ENCODE data around the gene GMDS. TPM values are rescaled to one million over a fixed set of nuclear protein-coding genes. Genes with fewer than 3 reads are reported as not detected.

The GMDS gene
- total and polyA plus RNA-seq, 2 experiments from 2014 or later = 30.1 to 36.5 TPM

- TF ChIP-seq, protein P1, sequence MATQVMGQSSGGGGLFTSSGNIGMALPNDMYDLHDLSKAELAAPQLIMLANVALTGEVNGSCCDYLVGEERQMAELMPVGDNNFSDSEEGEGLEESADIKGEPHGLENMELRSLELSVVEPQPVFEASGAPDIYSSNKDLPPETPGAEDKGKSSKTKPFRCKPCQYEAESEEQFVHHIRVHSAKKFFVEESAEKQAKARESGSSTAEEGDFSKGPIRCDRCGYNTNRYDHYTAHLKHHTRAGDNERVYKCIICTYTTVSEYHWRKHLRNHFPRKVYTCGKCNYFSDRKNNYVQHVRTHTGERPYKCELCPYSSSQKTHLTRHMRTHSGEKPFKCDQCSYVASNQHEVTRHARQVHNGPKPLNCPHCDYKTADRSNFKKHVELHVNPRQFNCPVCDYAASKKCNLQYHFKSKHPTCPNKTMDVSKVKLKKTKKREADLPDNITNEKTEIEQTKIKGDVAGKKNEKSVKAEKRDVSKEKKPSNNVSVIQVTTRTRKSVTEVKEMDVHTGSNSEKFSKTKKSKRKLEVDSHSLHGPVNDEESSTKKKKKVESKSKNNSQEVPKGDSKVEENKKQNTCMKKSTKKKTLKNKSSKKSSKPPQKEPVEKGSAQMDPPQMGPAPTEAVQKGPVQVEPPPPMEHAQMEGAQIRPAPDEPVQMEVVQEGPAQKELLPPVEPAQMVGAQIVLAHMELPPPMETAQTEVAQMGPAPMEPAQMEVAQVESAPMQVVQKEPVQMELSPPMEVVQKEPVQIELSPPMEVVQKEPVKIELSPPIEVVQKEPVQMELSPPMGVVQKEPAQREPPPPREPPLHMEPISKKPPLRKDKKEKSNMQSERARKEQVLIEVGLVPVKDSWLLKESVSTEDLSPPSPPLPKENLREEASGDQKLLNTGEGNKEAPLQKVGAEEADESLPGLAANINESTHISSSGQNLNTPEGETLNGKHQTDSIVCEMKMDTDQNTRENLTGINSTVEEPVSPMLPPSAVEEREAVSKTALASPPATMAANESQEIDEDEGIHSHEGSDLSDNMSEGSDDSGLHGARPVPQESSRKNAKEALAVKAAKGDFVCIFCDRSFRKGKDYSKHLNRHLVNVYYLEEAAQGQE (IDR thresholded peaks at IDR 0.05; ENCODE audit: unreplicated experiment) = no peak
- no peak for TF ChIP-seq NANOG (IDR thresholded peaks at IDR 0.05; ENCODE audit: borderline replicate concordance)
These were observed 322.0 kb downstream of the GMDS start (continued) for GRCh38 chr6:1923449-1923848.

- Mint-ChIP-seq H3K4me3 (no peak overlapping the region), H3K9me3 (no peaks in the 10 kb centered on the region), H3K27ac (0 out of 2 replicates have a peak overlapping the region, but pooled peaks have one; percentile 65), H3K36me3 (ENCODE audit: low read depth) (no peaks in the 10 kb centered on the region), H3K27me3 (ENCODE audit: insufficient read depth, low read depth, poor library complexity) (peaks cover 2% of the 10 kb centered on the region), H3K4me1 (peaks cover 26% of the 10 kb centered on the region)
- Histone ChIP-seq H3F3A (replicated peaks; ENCODE audit: low read depth) (no peaks in the 10 kb centered on the region), H3K36me3 (ENCODE audit: insufficient read depth) (no peaks in the 10 kb centered on the region; the same call in 1 of the 2 replicates), H3K4me1 (ENCODE audit: insufficient read depth) (peaks cover 25% of the 10 kb centered on the region), H3K27ac (ENCODE audit: low read depth) (no peak overlapping the region), H4K20me1 (replicated peaks; ENCODE audit: insufficient read depth) (no peaks in the 10 kb centered on the region; the same call in 1 of the 2 replicates), H3K9me2 (ENCODE audit: insufficient read depth) (peaks cover 4% of the 10 kb centered on the region; the same call in 1 of the 2 replicates), H3K4me2 (no peak overlapping the region), H2AFZ (no peak overlapping the region), H3K4me3 (no peak overlapping the region), H3K79me2 (replicated peaks; ENCODE audit: insufficient read depth) (no peaks in the 10 kb centered on the region), H3K27me3 (ENCODE audit: insufficient read depth) (no peaks in the 10 kb centered on the region)
- ATAC-seq = peak; percentile 72
- DNase-seq (ENCODE audit: low spot score) = no peak
- no peak for TF ChIP-seq ZNF331 (CRISPR knock-in tag; IDR thresholded peaks at IDR 0.05; ENCODE audit: low read depth)
- no peak for TF ChIP-seq EZH2phosphoT487 (IDR thresholded peaks at IDR 0.05; ENCODE audit: unreplicated experiment)
- no peak for TF ChIP-seq POLR2AphosphoS5 (IDR thresholded peaks at IDR 0.05; ENCODE audit: low read depth)
- TF ChIP-seq CREB1 (CRISPR knock-in tag; IDR thresholded peaks at IDR 0.05; ENCODE audit: low read depth) = no peak
- TF ChIP-seq, protein P1 (IDR thresholded peaks at IDR 0.05; ENCODE audit: unreplicated experiment) = no peak
- TF ChIP-seq ZNF114 (CRISPR knock-in tag; IDR thresholded peaks at IDR 0.05) = no peak
- no peak for TF ChIP-seq EZH2 (IDR thresholded peaks at IDR 0.05; ENCODE audit: low read depth, unreplicated experiment)
- TF ChIP-seq NANOG (IDR thresholded peaks at IDR 0.05; ENCODE audit: borderline replicate concordance) = no peak
- TF ChIP-seq ETS1 (IDR thresholded peaks at IDR 0.05) = no peak
- no peak for TF ChIP-seq JUNB (IDR thresholded peaks at IDR 0.05; ENCODE audit: unreplicated experiment)
- TF ChIP-seq STAT1 (IDR thresholded peaks at IDR 0.05; ENCODE audit: unreplicated experiment) = no peak
- TF ChIP-seq CTCF (conservative IDR thresholded peaks at IDR 0.05; ENCODE audit: low read depth in 2 of 2) = no peak
These were observed 327.6 kb downstream of the GMDS start for GRCh38 chr6:1917626-1918371.
